ENCODE results near the gene ZNF219. TPM values are rescaled to one million over a fixed set of nuclear protein-coding genes. Genes with fewer than 3 reads are reported as not detected.

Gene ZNF219
- total RNA-seq, 5 donors from 2014 or later (not counting 1 experiment from before 2014, with no cell fraction given), result 7.2 to 12.4 (median 8.1) TPM

DNA sequence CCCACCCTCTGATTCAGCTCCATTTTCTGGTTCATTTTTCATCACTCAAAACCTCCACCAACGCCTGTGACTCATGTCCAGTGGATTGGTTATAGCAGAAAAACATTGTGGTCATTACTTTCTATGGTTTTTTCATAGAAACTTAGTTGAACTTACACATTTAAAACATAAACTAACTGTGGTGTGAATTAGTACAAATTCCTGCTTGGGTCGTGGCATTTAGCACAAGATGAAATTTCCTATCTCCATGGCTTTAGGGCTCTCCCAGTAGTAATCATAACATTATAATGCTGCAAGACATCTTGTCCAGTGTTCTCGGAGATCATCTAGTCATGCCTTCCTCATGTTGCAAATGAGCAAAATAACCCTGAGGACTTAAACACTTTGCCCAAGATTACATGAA lies 49.2 kb downstream of the ZNF219 start:
- H3K4me3 Mint-ChIP-seq, result no peak overlapping the region
- no peak for ATAC-seq (replicated peaks in 1 of 4)
- Histone ChIP-seq H3K9me3 (no peaks in the 10 kb centered on the region), H3K4me1 (ENCODE audit: control insufficient read depth in 1 of 2, extremely low read depth in 1 of 2, insufficient read depth in 2 of 2, low read length in 2 of 2) (peaks cover 0 to 5% of the 10 kb centered on the region in 2 experiments), H3K4me3 (ENCODE audit: control insufficient read depth in 1 of 2, extremely low read depth in 1 of 2, low read length in 1 of 2) (no peak overlapping the region), H3K27ac (ENCODE audit: low read length) (no peak overlapping the region), H3K27me3 (replicated peaks in 1 of 2; ENCODE audit: control insufficient read depth in 2 of 2, extremely low read depth in 1 of 2, insufficient read depth in 2 of 2, low read length in 1 of 2) (peaks cover 0 to 14% of the 10 kb centered on the region in 2 experiments), H3K36me3 (ENCODE audit: control insufficient read depth in 2 of 2, extremely low read depth in 1 of 2, insufficient read depth in 1 of 2, low read length in 1 of 2) (no peaks in the 10 kb centered on the region)
- peaks cover 5 to 17% of the 10 kb centered on the region in 2 donors for H3K27me3 Mint-ChIP-seq
- no peak overlapping the region for H3K27ac Mint-ChIP-seq
- no peaks in the 10 kb centered on the region for H3K36me3 Mint-ChIP-seq
- H3K4me1 Mint-ChIP-seq, result peaks cover 6 to 8% (median 7%) of the 10 kb centered on the region in 3 donors
- ChIA-PET POLR2A (interaction anchor here in 1 of 2 donors (0.6 to 0.7 kb wide), 2 partner anchors 242 to 1523 kb away, joined by 4 to 6 read pairs; no protein-coding TSS in a partner anchor), CTCF (interaction anchor here in 1 of 2 donors (1.9 kb wide), 1 partner anchor 34 kb away, joined by 7 read pairs; no protein-coding TSS in a partner anchor)
- WGBS (ENCODE audit: insufficient coverage), result 100% methylated on average over 1 of the region's 3 CpGs
- H3K9me3 Mint-ChIP-seq, result no peaks in the 10 kb centered on the region
- DNase-seq, result no peak

- Mint-ChIP-seq H3K27ac (no peak overlapping the region), H3K4me1 (peaks cover 9 to 12% (median 10%) of the 10 kb centered on the region in 3 donors), H3K4me3 (no peak overlapping the region), H3K27me3 (peaks cover 5 to 17% of the 10 kb centered on the region in 2 donors), H3K9me3 (no peaks in the 10 kb centered on the region), H3K36me3 (no peaks in the 10 kb centered on the region)
- POLR2A ChIA-PET, result interaction anchor here in 1 of 2 donors (0.6 kb wide), 1 partner anchor 242 kb away, joined by 4 read pairs; no protein-coding TSS in a partner anchor
- no peak for DNase-seq
- no peak overlapping the region for H3K4me3 ChIP-seq (ENCODE audit: control insufficient read depth in 1 of 2, extremely low read depth in 1 of 2, low read length in 1 of 2)
- H3K27ac ChIP-seq (ENCODE audit: low read length), result no peak overlapping the region
- no CpG with 5 or more reads among the region's 2 CpGs for WGBS (ENCODE audit: insufficient coverage)
- peaks cover 0 to 14% of the 10 kb centered on the region in 2 experiments for H3K27me3 ChIP-seq (replicated peaks in 1 of 2; ENCODE audit: control insufficient read depth in 2 of 2, extremely low read depth in 1 of 2, insufficient read depth in 2 of 2, low read length in 1 of 2)
- H3K36me3 ChIP-seq (ENCODE audit: control insufficient read depth in 2 of 2, extremely low read depth in 1 of 2, insufficient read depth in 1 of 2, low read length in 1 of 2), result no peaks in the 10 kb centered on the region
- H3K9me3 ChIP-seq, result no peaks in the 10 kb centered on the region
- H3K4me1 ChIP-seq (ENCODE audit: control insufficient read depth in 1 of 2, extremely low read depth in 1 of 2, insufficient read depth in 2 of 2, low read length in 2 of 2), result peaks cover 0 to 8% of the 10 kb centered on the region in 2 experiments
- ATAC-seq (replicated peaks in 1 of 4), result no peak
- CTCF ChIA-PET, result interaction anchor here (0.6 to 1.9 kb wide), 5 partner anchors 21 to 44 kb away, joined by 3 to 7 read pairs (median 3); no protein-coding TSS in a partner anchor
Observed at GRCh38 chr14:21048638-21049037, 49.8 kb downstream of the ZNF219 start.

GRCh38 chr14:21047378-21047781 lies 51.1 kb downstream of the ZNF219 start:
- DNase-seq (no peak), ATAC-seq (replicated peaks in 1 of 4) (no peak)
- H3K4me3 ChIP-seq (ENCODE audit: control insufficient read depth in 1 of 2, extremely low read depth in 1 of 2, low read length in 1 of 2), result no peak overlapping the region
- H3K4me1 ChIP-seq (ENCODE audit: control insufficient read depth in 1 of 2, extremely low read depth in 1 of 2, insufficient read depth in 2 of 2, low read length in 2 of 2), result peaks cover 0 to 8% of the 10 kb centered on the region in 2 experiments
- no peaks in the 10 kb centered on the region for H3K9me3 Mint-ChIP-seq
- peaks cover 9 to 16% (median 10%) of the 10 kb centered on the region in 3 donors for H3K4me1 Mint-ChIP-seq
- no peaks in the 10 kb centered on the region for H3K36me3 Mint-ChIP-seq
- H3K27me3 ChIP-seq (replicated peaks in 1 of 2; ENCODE audit: control insufficient read depth in 2 of 2, extremely low read depth in 1 of 2, insufficient read depth in 2 of 2, low read length in 1 of 2), result peaks cover 0 to 19% of the 10 kb centered on the region in 2 experiments
- POLR2A ChIA-PET, result no interaction called here
- 100% methylated on average over 1 of the region's 2 CpGs for WGBS (ENCODE audit: insufficient coverage)
- no peaks in the 10 kb centered on the region for H3K9me3 ChIP-seq
- no peak overlapping the region for H3K27ac Mint-ChIP-seq
- CTCF ChIA-PET, result interaction anchor here in 1 of 2 donors (0.7 to 1.4 kb wide), 6 partner anchors 14 to 45 kb away, joined by 3 to 4 read pairs (median 3); no protein-coding TSS in a partner anchor
- no peaks in the 10 kb centered on the region for H3K36me3 ChIP-seq (ENCODE audit: control insufficient read depth in 2 of 2, extremely low read depth in 1 of 2, insufficient read depth in 1 of 2, low read length in 1 of 2)
- no peak overlapping the region for H3K27ac ChIP-seq (ENCODE audit: low read length)
- peaks cover 5 to 21% of the 10 kb centered on the region in 2 donors for H3K27me3 Mint-ChIP-seq
- no peak overlapping the region for H3K4me3 Mint-ChIP-seq

- Histone ChIP-seq H3K27ac (ENCODE audit: low read length) (no peak overlapping the region), H3K9me3 (no peaks in the 10 kb centered on the region), H3K27me3 (replicated peaks in 1 of 2; ENCODE audit: control insufficient read depth in 2 of 2, extremely low read depth in 1 of 2, insufficient read depth in 2 of 2, low read length in 1 of 2) (peaks cover 0 to 8% of the 10 kb centered on the region in 2 experiments), H3K36me3 (ENCODE audit: control insufficient read depth in 2 of 2, extremely low read depth in 1 of 2, insufficient read depth in 1 of 2, low read length in 1 of 2) (no peaks in the 10 kb centered on the region), H3K4me1 (ENCODE audit: control insufficient read depth in 1 of 2, extremely low read depth in 1 of 2, insufficient read depth in 2 of 2, low read length in 2 of 2) (peaks cover 0 to 8% of the 10 kb centered on the region in 2 experiments), H3K4me3 (ENCODE audit: control insufficient read depth in 1 of 2, extremely low read depth in 1 of 2, low read length in 1 of 2) (no peak overlapping the region)
- ATAC-seq (replicated peaks in 1 of 4), result peak in 2 of 4 experiments; percentile 40 to 46
- POLR2A ChIA-PET, result interaction anchor here in 1 of 2 donors (0.6 kb wide), 1 partner anchor 54 kb away, joined by 4 read pairs; no protein-coding TSS in a partner anchor
- Mint-ChIP-seq H3K4me1 (peaks cover 9 to 16% (median 10%) of the 10 kb centered on the region in 3 donors), H3K27me3 (peaks cover 5 to 22% of the 10 kb centered on the region in 2 donors), H3K4me3 (peak overlapping the region in 1 of 3 donors; percentile 12), H3K36me3 (no peaks in the 10 kb centered on the region), H3K9me3 (no peaks in the 10 kb centered on the region), H3K27ac (peak overlapping the region; percentile 23 to 89)
- whole genome bisulfite sequencing (ENCODE audit: insufficient coverage), result 37% methylated on average over 2 of the region's 6 CpGs
- CTCF ChIA-PET, result interaction anchor here (0.8 to 6.6 kb wide), 5 partner anchors 10 to 60 kb away, joined by 3 to 53 read pairs (median 4); no protein-coding TSS in a partner anchor
- DNase-seq, result peak in 3 of 35 experiments; percentile 12 to 20 (median 16)
Observed at GRCh38 chr14:21043974-21044618, 54.4 kb downstream of the ZNF219 start.

- Histone ChIP-seq H3K9me3 (no peaks in the 10 kb centered on the region), H3K27ac (ENCODE audit: low read length) (no peak overlapping the region), H3K4me1 (ENCODE audit: control insufficient read depth in 1 of 2, extremely low read depth in 1 of 2, insufficient read depth in 2 of 2, low read length in 2 of 2) (peaks cover 0 to 8% of the 10 kb centered on the region in 2 experiments), H3K36me3 (ENCODE audit: control insufficient read depth in 2 of 2, extremely low read depth in 1 of 2, insufficient read depth in 1 of 2, low read length in 1 of 2) (no peaks in the 10 kb centered on the region), H3K27me3 (replicated peaks in 1 of 2; ENCODE audit: control insufficient read depth in 2 of 2, extremely low read depth in 1 of 2, insufficient read depth in 2 of 2, low read length in 1 of 2) (peaks cover 0 to 8% of the 10 kb centered on the region in 2 experiments), H3K4me3 (ENCODE audit: control insufficient read depth in 1 of 2, extremely low read depth in 1 of 2, low read length in 1 of 2) (no peak overlapping the region)
- ATAC-seq (replicated peaks in 1 of 4) (no peak), DNase-seq (no peak)
- Mint-ChIP-seq H3K4me3 (no peak overlapping the region), H3K27me3 (peaks cover 5 to 22% of the 10 kb centered on the region in 2 donors), H3K9me3 (no peaks in the 10 kb centered on the region), H3K36me3 (no peaks in the 10 kb centered on the region), H3K4me1 (peaks cover 9 to 16% (median 10%) of the 10 kb centered on the region in 3 donors), H3K27ac (no peak overlapping the region)
- ChIA-PET CTCF (interaction anchor here (0.8 to 6.6 kb wide), 5 partner anchors 10 to 61 kb away, joined by 3 to 53 read pairs (median 4); no protein-coding TSS in a partner anchor), POLR2A (interaction anchor here in 1 of 2 donors (0.6 kb wide), 2 partner anchors 48 to 54 kb away, joined by 3 to 4 read pairs; no protein-coding TSS in a partner anchor)
- no CpG with 5 or more reads among the region's 2 CpGs for WGBS (ENCODE audit: insufficient coverage)
Observed at GRCh38 chr14:21043387-21043973, 55.0 kb downstream of the ZNF219 start.

- Histone ChIP-seq H3K36me3 (ENCODE audit: control insufficient read depth in 2 of 2, extremely low read depth in 1 of 2, insufficient read depth in 1 of 2, low read length in 1 of 2) (no peaks in the 10 kb centered on the region), H3K4me1 (ENCODE audit: control insufficient read depth in 1 of 2, extremely low read depth in 1 of 2, insufficient read depth in 2 of 2, low read length in 2 of 2) (peaks cover 0 to 8% of the 10 kb centered on the region in 2 experiments), H3K27ac (ENCODE audit: low read length) (no peak overlapping the region), H3K27me3 (replicated peaks in 1 of 2; ENCODE audit: control insufficient read depth in 2 of 2, extremely low read depth in 1 of 2, insufficient read depth in 2 of 2, low read length in 1 of 2) (peaks cover 0 to 8% of the 10 kb centered on the region in 2 experiments), H3K9me3 (no peaks in the 10 kb centered on the region), H3K4me3 (ENCODE audit: control insufficient read depth in 1 of 2, extremely low read depth in 1 of 2, low read length in 1 of 2) (no peak overlapping the region)
- no peak overlapping the region for H3K27ac Mint-ChIP-seq
- ATAC-seq (replicated peaks in 1 of 4) (no peak), DNase-seq (no peak)
- ChIA-PET POLR2A (interaction anchor here in 1 of 2 donors (0.6 kb wide), 1 partner anchor 47 kb away, joined by 3 read pairs; no protein-coding TSS in a partner anchor), CTCF (interaction anchor here (2.5 to 6.6 kb wide), 2 partner anchors 27 to 28 kb away, joined by 15 to 53 read pairs; no protein-coding TSS in a partner anchor)
- no peaks in the 10 kb centered on the region for H3K9me3 Mint-ChIP-seq
- H3K4me1 Mint-ChIP-seq, result peaks cover 9 to 16% (median 10%) of the 10 kb centered on the region in 3 donors
- H3K4me3 Mint-ChIP-seq, result no peak overlapping the region
- WGBS (ENCODE audit: insufficient coverage), result 52% methylated on average over 7 of the region's 8 CpGs
- H3K36me3 Mint-ChIP-seq, result no peaks in the 10 kb centered on the region
- H3K27me3 Mint-ChIP-seq, result peaks cover 5 to 22% of the 10 kb centered on the region in 2 donors
Observed at GRCh38 chr14:21042918-21043317, 55.5 kb downstream of the ZNF219 start.

Data from T-cell (primary cell).